Measurements from ENCODE around the gene WDR37. TPM values are rescaled to one million over a fixed set of nuclear protein-coding genes. Genes with fewer than 3 reads are reported as not detected.
A peak's percentile ranks its signal among the peaks of the same experiment; 100 is the strongest.

WDR37 gene
- total and polyA plus RNA-seq, 12 donors = 15.8 to 32.7 (median 23.3) TPM

- DNase-seq = peak in 1 of 7 donors; percentile 49
- Histone ChIP-seq H3K9me3 (replicated peaks in 1 of 3) (no peaks in the 10 kb centered on the region), H3K27me3 (no peaks in the 10 kb centered on the region), H3K4me3 (no peak overlapping the region), H3K27ac (no peak overlapping the region), H3K4me1 (replicated peaks in 1 of 2) (no peaks in the 10 kb centered on the region), H3K36me3 (replicated peaks in 1 of 2) (peaks cover 0 to 72% of the 10 kb centered on the region in 2 donors)
- no peak for TF ChIP-seq CTCF (IDR thresholded peaks at IDR 0.05)
- TF ChIP-seq POLR2A (IDR thresholded peaks at IDR 0.05) = no peak
- intact Hi-C loops (cut with DNase I) = no loop called here
- WGBS, 4 donors = 86 to 95% (median 89%) methylated on average over 2 of the region's 2 CpGs
Measured at GRCh38 chr10:1102831-1103230, 46.6 kb downstream of the WDR37 start.

GRCh38 chr10:1103551-1103950, 47.4 kb downstream of the WDR37 start:
- intact Hi-C loops (cut with DNase I) = no loop called here
- WGBS, 4 donors = 95 to 96% (median 96%) methylated on average over 15 to 18 of the region's 18 CpGs
- H3K4me1 ChIP-seq (replicated peaks in 1 of 2) = no peaks in the 10 kb centered on the region
- H3K27me3 ChIP-seq = no peaks in the 10 kb centered on the region
- H3K36me3 ChIP-seq (replicated peaks in 1 of 2) = peaks cover 0 to 75% of the 10 kb centered on the region in 2 donors
- no peak for DNase-seq
- no peak overlapping the region for H3K4me3 ChIP-seq
- no peak for TF ChIP-seq CTCF (IDR thresholded peaks at IDR 0.05)
- no peak for TF ChIP-seq POLR2A (IDR thresholded peaks at IDR 0.05)
- no peaks in the 10 kb centered on the region for H3K9me3 ChIP-seq (replicated peaks in 1 of 3)
- no peak overlapping the region for H3K27ac ChIP-seq

DNA sequence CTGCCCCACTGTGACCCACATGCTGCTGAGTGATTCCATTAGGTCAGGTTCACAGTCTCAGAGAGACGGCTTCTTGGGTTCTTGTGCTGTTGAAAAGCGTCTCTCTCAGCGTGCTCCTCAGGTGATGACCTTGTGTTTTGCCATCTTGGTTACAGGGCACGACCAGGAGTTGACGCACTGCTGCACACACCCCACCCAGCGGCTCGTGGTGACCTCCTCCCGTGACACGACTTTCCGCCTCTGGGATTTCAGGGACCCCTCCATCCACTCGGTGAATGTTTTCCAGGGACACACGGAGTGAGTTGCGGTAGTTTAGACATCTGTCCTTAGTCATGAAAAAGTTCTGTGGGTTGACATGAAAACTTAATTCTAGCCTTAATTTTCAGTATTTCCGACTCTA, 48.8 kb downstream of the WDR37 start:
- no peak for DNase-seq
- Histone ChIP-seq H3K4me1 (replicated peaks in 1 of 2) (no peaks in the 10 kb centered on the region), H3K9me3 (replicated peaks in 1 of 3) (no peaks in the 10 kb centered on the region), H3K27me3 (no peaks in the 10 kb centered on the region), H3K27ac (no peak overlapping the region), H3K4me3 (no peak overlapping the region), H3K36me3 (replicated peaks in 1 of 2) (peaks cover 0 to 79% of the 10 kb centered on the region in 2 donors)
- 92 to 97% (median 96%) methylated on average over 14 of the region's 14 CpGs for WGBS, 4 donors
- no peak for TF ChIP-seq CTCF (IDR thresholded peaks at IDR 0.05)
- no peak for TF ChIP-seq POLR2A (IDR thresholded peaks at IDR 0.05)
- intact Hi-C loops (cut with DNase I) = no loop called here

DNA sequence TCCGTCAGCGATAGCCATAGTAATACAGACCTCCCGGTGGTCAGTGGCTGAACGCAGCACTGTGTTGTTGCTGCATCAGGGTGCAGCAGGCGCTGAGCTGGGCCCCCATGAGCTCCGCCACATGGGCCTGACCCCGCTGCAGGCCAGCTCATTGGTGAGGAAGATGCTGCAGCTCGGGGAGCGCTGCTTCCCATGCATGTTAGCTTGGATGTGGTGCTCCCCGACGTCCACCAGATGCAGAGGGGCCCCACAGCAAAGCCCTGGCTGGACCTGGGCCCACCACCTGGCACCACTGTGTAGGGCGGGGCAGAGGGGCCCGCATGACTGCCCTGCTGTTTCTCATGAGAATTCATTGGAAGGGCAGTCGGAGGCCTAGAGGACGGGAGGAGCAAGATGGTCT, 50.8 kb downstream of the WDR37 start:
- H3K27me3 ChIP-seq = no peaks in the 10 kb centered on the region
- H3K36me3 ChIP-seq (replicated peaks in 1 of 2) = peaks cover 0 to 63% of the 10 kb centered on the region in 2 donors
- H3K27ac ChIP-seq = no peak overlapping the region
- TF ChIP-seq CTCF (IDR thresholded peaks at IDR 0.05) (no peak), POLR2A (IDR thresholded peaks at IDR 0.05) (no peak)
- intact Hi-C loops (cut with DNase I) = no loop called here
- H3K9me3 ChIP-seq (replicated peaks in 1 of 3) = no peaks in the 10 kb centered on the region
- WGBS, 4 donors = 90 to 96% (median 93%) methylated on average over 4 to 15 of the region's 15 CpGs
- H3K4me1 ChIP-seq (replicated peaks in 1 of 2) = no peaks in the 10 kb centered on the region
- H3K4me3 ChIP-seq = no peak overlapping the region
- no peak for DNase-seq
